NCI-H526 treated with DMSO at 0.1 percent for 48 hours (cell line): ENCODE results near the gene SND1.
"Not testable (repeated sequence)": the region's sequence is repeated elsewhere in the genome, so short reads cannot be mapped to it uniquely, and the experiment has no call there.

Experiments used
- DNase-seq: peaks from one replicate; lab custom pipeline; 2025; lab: John Stamatoyannopoulos, UW

Gene SND1

GRCh38 chr7:127962589-127963361, 310.8 kb downstream of the SND1 start:
- DNase-seq, result no peak

- DNase-seq, result not testable (repeated sequence)
Measured at GRCh38 chr7:127963850-127964249, 311.9 kb downstream of the SND1 start.

GRCh38 chr7:127967281-127967680, 315.3 kb downstream of the SND1 start:
- no peak for DNase-seq

- DNase-seq, result no peak
Measured at GRCh38 chr7:127968547-127968946, 316.6 kb downstream of the SND1 start.

- no peak for DNase-seq
Measured at GRCh38 chr7:127973832-127974231, 321.8 kb downstream of the SND1 start.

- DNase-seq, result no peak
Measured at GRCh38 chr7:127974446-127975035, 322.5 kb downstream of the SND1 start.

GRCh38 chr7:127976056-127976737, 324.2 kb downstream of the SND1 start:
- DNase-seq, result no peak

GRCh38 chr7:127976738-127977120, 324.7 kb downstream of the SND1 start:
- no peak for DNase-seq

- DNase-seq, result no peak
Measured at GRCh38 chr7:127978421-127978820, 326.4 kb downstream of the SND1 start.

- no peak for DNase-seq
Measured at GRCh38 chr7:127979113-127979727, 327.2 kb downstream of the SND1 start.

- no peak for DNase-seq
Measured at GRCh38 chr7:127979728-127980126, 327.7 kb downstream of the SND1 start.

GRCh38 chr7:127980901-127981300, 328.9 kb downstream of the SND1 start:
- no peak for DNase-seq

- no peak for DNase-seq
Measured at GRCh38 chr7:127981965-127982364, 330.0 kb downstream of the SND1 start.

- no peak for DNase-seq
Measured at GRCh38 chr7:127983804-127984332, 331.9 kb downstream of the SND1 start.

- no peak for DNase-seq
Measured at GRCh38 chr7:127986581-127987521, 334.9 kb downstream of the SND1 start.

- no peak for DNase-seq
Measured at GRCh38 chr7:127988751-127989150, 336.8 kb downstream of the SND1 start.

GRCh38 chr7:127993317-127993716, 341.3 kb downstream of the SND1 start:
- DNase-seq, result no peak

GRCh38 chr7:127993987-127994386, 342.0 kb downstream of the SND1 start:
- no peak for DNase-seq

- DNase-seq, result no peak
Measured at GRCh38 chr7:127995156-127995880, 343.3 kb downstream of the SND1 start.

- no peak for DNase-seq
Measured at GRCh38 chr7:127995881-127996215, 343.9 kb downstream of the SND1 start.
